ENCODE measurements around the gene VPS35. TPM values are rescaled to one million over a fixed set of nuclear protein-coding genes. Genes with fewer than 3 reads are reported as not detected.

The VPS35 gene
- total RNA-seq, 1 experiment from 2014 or later, result 70.4 TPM

- Histone ChIP-seq H3K79me1 (ENCODE audit: insufficient read depth, low read depth, low read length, poor library complexity, severe bottlenecking) (no peaks in the 10 kb centered on the region), H3K14ac (ENCODE audit: insufficient read depth, low read length) (no peak overlapping the region), H3K9ac (ENCODE audit: extremely low read depth, insufficient read length, low read length) (no peak overlapping the region), H3K4me1 (ENCODE audit: insufficient read depth, low read length) (no peaks in the 10 kb centered on the region), H4K20me1 (ENCODE audit: control insufficient read depth, insufficient read depth, insufficient read length) (no peaks in the 10 kb centered on the region), H2BK15ac (ENCODE audit: low read depth, low read length) (no peak overlapping the region), H2AFZ (ENCODE audit: low read length) (no peak overlapping the region), H4K91ac (ENCODE audit: insufficient read length, low read depth, low read length) (no peak overlapping the region), H2BK20ac (ENCODE audit: low read depth, low read length, poor library complexity, severe bottlenecking) (no peak overlapping the region), H3K23me2 (ENCODE audit: insufficient read length, low read depth, low read length, poor library complexity, severe bottlenecking) (no peaks in the 10 kb centered on the region), H3K56ac (ENCODE audit: insufficient read length, low read depth, low read length) (no peak overlapping the region), H3K27ac (ENCODE audit: insufficient read length, low read depth, low read length) (no peak overlapping the region), H2BK120ac (ENCODE audit: low read depth, low read length, poor library complexity, severe bottlenecking) (no peak overlapping the region), H3K9me3 (ENCODE audit: control insufficient read depth, low read depth, low read length) (no peaks in the 10 kb centered on the region), H3K27me3 (ENCODE audit: insufficient read depth, low read length) (no peaks in the 10 kb centered on the region), H3K4me2 (ENCODE audit: insufficient read depth, insufficient read length, low read length) (no peak overlapping the region), H3K18ac (ENCODE audit: insufficient read length, low read depth, low read length) (no peak overlapping the region), H3T11ph (ENCODE audit: low read length) (no peak overlapping the region), H3K23ac (ENCODE audit: insufficient read length, low read depth, low read length) (no peak overlapping the region), H2BK5ac (ENCODE audit: insufficient read length, low read length) (no peak overlapping the region), H3K4ac (ENCODE audit: low read depth, low read length) (no peak overlapping the region), H3K79me2 (ENCODE audit: insufficient read depth, low read length) (no peaks in the 10 kb centered on the region), H2AK5ac (ENCODE audit: insufficient read length, low read length) (no peak overlapping the region), H2BK12ac (ENCODE audit: insufficient read length, low read depth, low read length) (no peak overlapping the region), H4K8ac (replicated peaks; ENCODE audit: insufficient read length, low read depth, low read length) (no peak overlapping the region), H4K5ac (ENCODE audit: insufficient read length, low read depth, low read length) (no peak overlapping the region)
- H3K27ac Mint-ChIP-seq, result no peak overlapping the region
- DNase-seq, result no peak
- no CpG with 5 or more reads among the region's 3 CpGs for WGBS (ENCODE audit: extremely low coverage, insufficient read length, low lambda C conversion rate)
- H3K27me3 Mint-ChIP-seq (ENCODE audit: low read depth), result no peaks in the 10 kb centered on the region
- TF ChIP-seq CTCF (conservative IDR thresholded peaks at IDR 0.05), result no peak
- peaks cover 26 to 57% (median 51%) of the 10 kb centered on the region in 3 experiments for H3K36me3 Mint-ChIP-seq (ENCODE audit: insufficient read depth in 1 of 3, low read depth in 3 of 3)
- no peak overlapping the region for H3K4me3 Mint-ChIP-seq
- H3K9me3 Mint-ChIP-seq, result no peaks in the 10 kb centered on the region
- peaks cover 3 to 4% of the 10 kb centered on the region in 2 experiments; a peak in 1 of 4 replicates for H3K4me1 Mint-ChIP-seq
Measured at GRCh38 chr16:46612121-46612520, 76.9 kb downstream of the VPS35 start.
